ENCODE results near the gene RIC8B.

The RIC8B gene

DNA sequence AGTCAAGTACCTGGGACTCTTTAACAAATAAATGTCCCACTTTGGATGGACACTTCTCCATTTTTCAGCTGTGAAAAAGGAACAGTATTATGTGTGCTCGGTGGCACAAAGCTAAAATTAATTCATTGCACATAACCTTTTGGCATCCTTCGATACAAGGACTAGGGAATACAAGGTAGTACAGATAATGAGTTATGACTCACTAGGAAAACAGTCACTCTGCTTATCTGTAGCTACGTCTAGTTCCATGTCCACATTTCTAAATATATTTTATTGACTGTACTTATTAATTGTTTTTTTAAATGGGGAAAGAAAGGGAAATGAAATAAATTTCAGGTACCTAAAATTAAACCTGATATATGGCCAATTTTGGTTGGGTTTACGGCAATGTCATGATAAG is 35.2 kb upstream of the RIC8B start:
- DNase-seq (ENCODE audit: low read depth): peak; percentile 67
- H3K4me3 ChIP-seq (ENCODE audit: low read depth, low read length): no peak overlapping the region
- TF ChIP-seq, protein P1, sequence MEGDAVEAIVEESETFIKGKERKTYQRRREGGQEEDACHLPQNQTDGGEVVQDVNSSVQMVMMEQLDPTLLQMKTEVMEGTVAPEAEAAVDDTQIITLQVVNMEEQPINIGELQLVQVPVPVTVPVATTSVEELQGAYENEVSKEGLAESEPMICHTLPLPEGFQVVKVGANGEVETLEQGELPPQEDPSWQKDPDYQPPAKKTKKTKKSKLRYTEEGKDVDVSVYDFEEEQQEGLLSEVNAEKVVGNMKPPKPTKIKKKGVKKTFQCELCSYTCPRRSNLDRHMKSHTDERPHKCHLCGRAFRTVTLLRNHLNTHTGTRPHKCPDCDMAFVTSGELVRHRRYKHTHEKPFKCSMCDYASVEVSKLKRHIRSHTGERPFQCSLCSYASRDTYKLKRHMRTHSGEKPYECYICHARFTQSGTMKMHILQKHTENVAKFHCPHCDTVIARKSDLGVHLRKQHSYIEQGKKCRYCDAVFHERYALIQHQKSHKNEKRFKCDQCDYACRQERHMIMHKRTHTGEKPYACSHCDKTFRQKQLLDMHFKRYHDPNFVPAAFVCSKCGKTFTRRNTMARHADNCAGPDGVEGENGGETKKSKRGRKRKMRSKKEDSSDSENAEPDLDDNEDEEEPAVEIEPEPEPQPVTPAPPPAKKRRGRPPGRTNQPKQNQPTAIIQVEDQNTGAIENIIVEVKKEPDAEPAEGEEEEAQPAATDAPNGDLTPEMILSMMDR (IDR thresholded peaks at IDR 0.05; ENCODE audit: control insufficient read depth, extremely low read depth, insufficient read depth): no peak

DNA sequence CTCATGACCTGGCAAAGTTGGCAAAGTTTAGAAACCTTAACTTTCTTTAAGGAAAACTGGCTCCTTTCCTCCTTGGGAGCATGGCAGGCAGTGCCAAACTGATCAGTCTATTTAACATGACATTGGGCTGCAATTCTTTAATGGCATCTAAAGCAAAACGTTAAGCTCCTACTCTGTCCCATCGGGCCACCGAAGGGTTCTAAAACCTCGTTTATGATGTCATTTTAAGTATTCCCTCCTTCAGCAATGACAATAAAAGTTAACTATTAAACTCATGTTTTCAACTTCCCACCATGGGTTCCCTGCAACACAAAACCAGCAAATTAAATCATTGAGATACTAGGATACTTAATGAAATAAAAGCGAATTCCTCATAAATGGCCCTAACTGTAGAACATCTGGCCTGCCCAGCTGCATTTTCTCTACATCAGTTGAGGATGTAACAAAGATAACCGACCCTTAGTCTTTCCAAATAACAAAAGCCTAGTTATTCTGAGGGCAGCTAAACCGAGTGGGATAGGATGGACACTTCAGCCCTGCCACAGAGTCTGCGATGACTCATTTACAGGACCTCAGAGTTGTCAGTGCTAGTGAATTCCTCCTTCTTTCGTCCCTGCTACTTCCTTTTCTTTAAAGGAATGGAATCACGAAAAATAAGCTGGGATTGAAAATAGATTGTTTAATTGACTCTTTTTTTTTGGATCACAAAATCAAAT is 34.5 kb upstream of the RIC8B start:
- TF ChIP-seq, protein P1 (IDR thresholded peaks at IDR 0.05; ENCODE audit: control insufficient read depth, extremely low read depth, insufficient read depth): no peak
- H3K4me3 ChIP-seq (ENCODE audit: low read depth, low read length): no peak overlapping the region
- no peak for DNase-seq (ENCODE audit: low read depth)

DNA sequence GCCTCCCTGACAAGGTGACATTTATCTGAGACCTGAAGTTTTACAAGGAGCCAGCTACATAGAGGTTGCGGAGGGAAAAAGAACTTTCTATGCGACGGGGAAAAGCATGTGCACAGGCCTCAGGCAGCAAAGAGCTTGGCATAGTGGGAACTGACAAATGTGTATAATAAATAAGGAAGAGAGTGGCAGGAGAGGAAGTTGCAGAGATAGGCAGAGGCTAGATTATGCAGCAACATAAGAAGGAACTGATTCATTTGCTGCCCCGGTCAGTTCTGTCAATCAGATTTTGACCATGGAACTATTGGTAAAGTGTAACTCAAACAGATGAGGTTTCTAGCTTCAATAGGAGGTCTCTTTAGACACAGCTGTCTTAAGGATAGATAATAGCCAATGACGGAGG is 33.7 kb upstream of the RIC8B start:
- TF ChIP-seq, protein P1 (IDR thresholded peaks at IDR 0.05; ENCODE audit: control insufficient read depth, extremely low read depth, insufficient read depth): no peak
- no peak for DNase-seq (ENCODE audit: low read depth)
- H3K4me3 ChIP-seq (ENCODE audit: low read depth, low read length): no peak overlapping the region

DNA sequence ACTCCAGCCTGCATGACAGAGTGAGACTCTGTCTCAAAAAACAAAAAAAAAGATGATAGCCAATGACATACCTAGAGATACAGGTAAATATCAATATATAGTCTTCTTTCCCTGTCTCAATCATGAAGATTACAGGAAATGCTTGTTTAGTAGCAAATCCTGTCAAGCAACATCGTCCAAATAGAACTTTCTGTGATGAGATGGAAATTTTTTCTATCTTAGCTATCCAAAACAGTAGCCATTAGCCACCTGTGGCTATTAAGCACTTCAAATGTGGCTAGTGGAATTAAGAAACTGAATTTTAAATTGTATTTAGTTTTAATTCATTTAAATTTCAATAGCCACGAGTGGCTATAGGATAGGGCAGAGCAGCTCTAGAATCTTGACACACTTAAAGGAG is 33.2 kb upstream of the RIC8B start:
- DNase-seq (ENCODE audit: low read depth): no peak
- TF ChIP-seq, protein P1 (IDR thresholded peaks at IDR 0.05; ENCODE audit: control insufficient read depth, extremely low read depth, insufficient read depth): no peak
- H3K4me3 ChIP-seq (ENCODE audit: low read depth, low read length): no peak overlapping the region

DNA sequence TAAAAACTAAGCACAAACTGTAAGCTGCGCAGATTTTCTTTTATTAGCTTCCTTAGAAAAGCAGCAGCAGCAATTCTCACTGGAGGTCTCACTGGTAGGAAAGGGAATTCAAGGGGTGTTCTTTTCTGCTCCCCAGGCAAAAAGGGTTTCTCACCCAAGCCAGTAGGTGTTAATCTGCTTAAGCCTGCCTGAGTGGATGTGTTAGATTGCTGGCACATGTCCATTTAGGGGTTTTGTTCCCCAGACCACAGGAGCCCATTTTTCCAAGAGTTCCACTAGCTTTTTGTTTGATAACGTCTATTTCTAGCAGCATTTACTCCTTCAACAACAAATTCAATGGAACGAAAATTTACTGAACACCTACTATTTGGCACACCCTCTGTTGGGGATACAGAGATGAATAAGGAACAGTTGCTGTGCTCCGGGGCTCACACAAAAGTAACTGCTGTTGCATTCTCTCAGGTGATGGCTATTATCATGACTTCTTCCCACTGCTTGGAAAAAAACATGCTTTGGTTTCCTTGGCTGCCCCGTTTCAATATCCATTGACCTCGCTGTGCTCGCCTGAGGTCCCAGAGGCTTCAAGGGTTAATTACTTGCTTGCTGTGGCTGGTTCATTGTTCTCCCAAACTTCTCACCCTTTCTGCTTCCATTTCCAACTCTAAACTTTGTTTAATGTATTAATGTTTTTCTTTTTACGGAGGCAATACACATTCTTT is 31.1 kb upstream of the RIC8B start:
- TF ChIP-seq, protein P1 (IDR thresholded peaks at IDR 0.05; ENCODE audit: control insufficient read depth, extremely low read depth, insufficient read depth): no peak
- no peak for DNase-seq (ENCODE audit: low read depth)
- H3K4me3 ChIP-seq (ENCODE audit: low read depth, low read length): no peak overlapping the region

DNA sequence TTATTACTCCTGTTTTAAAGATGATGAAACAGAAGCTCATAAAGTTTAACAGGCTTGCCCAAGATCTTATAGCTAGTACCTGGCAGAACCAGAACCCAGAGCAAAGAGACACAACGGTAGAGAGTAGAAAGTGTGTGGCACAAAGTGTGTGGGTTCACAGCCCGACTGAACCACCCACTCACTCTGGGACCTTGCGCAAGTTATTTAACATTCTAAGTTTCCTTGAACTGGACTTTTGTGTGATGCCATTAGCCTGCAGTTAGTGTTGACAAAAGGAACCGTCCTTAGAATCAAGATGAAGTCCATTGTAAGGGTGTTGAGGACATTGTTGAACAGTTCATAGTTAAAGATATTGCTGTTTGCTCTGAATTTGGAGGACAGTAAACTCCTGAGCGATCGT is 29.9 kb upstream of the RIC8B start:
- TF ChIP-seq, protein P1 (IDR thresholded peaks at IDR 0.05; ENCODE audit: control insufficient read depth, extremely low read depth, insufficient read depth): no peak
- DNase-seq (ENCODE audit: low read depth): no peak

More for the DNA sequence above, 29.9 kb upstream of the RIC8B start:
- H3K4me3 ChIP-seq (ENCODE audit: low read depth, low read length): no peak overlapping the region

All from LNCaP clone FGC (cell line).